GM19452 (cell line): ENCODE measurements around the gene PCBP3.
"Not testable (repeated sequence)": the region's sequence is repeated elsewhere in the genome, so short reads cannot be mapped to it uniquely, and the experiment has no call there.

Experiments
- ATAC-seq: cut with Tn5 transposase; IDR thresholded peaks from one replicate; pipeline ENCODE4 v1.9.1; 2021; ENCODE audit not compliant: unreplicated experiment

PCBP3 gene

DNA sequence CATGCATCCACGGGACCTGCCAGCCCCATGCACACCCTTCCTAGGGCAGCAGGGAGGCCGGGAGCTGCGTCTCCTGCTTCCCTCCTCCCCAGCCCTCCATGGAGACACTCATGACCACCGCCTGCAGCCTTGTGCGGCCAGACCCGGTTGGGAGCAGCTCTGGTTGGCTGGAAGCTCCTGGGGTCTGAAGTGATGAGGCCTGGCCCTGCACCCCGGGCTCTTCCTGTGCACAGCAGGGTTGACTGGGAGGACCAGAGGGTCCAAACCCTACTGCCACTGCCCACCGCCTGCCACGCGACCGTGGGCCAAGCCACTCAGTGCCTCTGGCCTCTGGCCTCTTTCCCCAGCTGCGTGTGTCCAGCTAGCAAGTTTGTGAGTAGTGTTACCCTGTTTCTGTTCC lies 226.9 kb downstream of the PCBP3 start:
- no peak for ATAC-seq

DNA sequence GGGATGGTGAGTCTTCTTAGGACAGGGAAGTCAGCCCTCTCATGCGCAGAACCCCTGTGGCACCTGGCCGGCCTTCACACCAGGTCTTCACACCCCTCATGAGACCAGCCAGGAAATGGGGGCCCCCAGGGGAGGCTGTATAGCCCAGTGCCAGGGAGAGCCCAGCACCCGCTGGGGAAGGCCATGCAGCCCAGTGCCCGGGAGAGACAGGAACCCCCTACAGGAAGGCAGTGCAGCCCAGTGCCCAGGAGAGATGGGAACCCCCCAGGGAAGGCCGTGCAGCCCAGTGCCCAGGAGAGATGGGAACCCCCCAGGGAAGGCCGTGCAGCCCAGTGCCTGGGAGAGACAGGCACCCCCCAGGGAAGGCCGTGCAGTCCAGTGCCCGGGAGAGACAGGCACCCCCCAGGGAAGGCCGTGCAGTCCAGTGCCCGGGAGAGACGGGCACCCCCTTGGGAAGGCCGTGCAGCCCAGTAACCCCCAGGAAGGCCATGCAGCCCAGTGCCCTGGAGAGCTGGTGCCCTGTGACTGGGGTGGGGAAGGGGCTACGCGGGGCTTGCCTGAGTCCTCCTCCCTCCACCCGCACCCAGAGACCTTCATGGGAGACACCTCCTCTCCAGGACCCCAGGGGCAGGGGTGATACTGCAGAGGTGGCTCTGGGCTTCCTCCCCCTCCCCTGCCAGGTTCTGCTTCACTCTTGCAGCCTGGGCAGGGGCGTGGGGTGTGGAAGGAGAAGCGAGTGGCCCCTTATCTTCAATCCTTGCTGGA lies 227.5 kb downstream of the PCBP3 start:
- ATAC-seq = no peak

DNA sequence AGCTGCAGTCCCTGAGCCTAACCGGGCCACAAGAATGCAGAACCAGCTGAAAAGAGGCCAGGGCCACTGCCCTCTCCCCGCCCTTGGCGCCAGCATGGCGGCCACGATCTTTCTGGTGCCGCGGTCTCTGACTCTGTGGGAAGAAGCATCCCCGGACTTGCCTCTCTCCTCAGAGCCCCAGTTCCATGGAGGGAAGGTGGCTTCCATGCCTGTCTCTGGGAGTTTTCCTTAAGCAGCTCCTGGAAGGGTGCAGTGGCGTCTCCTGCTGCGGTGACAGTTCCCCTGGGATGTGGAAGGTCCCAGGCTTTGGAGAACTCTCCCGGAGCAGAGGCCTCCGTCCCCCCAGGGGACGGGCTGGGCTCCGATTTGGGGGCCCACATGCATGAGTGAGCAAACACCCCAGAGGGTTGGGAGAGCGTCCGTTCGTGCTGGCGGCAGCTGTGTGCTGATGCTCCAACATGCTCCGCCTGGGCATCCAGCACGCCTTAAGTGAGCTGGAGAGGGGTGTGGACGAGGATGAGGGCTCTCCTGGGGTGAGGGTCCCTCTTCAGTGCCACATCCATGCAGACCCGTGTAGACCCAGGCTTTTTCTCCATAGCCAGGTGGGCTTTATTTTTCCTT lies 228.2 kb downstream of the PCBP3 start:
- no peak for ATAC-seq

DNA sequence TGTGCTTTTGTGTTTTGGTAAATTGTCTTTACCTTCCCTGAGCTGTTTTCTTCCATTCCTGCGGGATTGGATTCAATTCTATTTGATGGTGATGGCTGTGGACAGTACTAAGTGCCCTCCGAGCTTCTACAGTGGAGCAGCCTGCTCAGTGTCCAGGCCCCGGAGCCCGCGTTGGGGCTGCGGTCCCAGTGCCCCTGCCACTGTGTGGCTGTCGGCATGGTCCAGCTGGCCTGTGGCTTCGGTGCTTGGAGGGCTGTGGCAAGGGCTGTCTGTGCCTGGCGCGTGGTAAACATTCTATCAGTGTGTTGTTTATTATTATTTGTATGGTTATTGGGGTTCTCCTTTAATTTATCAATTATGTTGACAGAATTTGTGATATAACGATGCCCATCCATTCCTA lies 228.9 kb downstream of the PCBP3 start:
- ATAC-seq = no peak

DNA sequence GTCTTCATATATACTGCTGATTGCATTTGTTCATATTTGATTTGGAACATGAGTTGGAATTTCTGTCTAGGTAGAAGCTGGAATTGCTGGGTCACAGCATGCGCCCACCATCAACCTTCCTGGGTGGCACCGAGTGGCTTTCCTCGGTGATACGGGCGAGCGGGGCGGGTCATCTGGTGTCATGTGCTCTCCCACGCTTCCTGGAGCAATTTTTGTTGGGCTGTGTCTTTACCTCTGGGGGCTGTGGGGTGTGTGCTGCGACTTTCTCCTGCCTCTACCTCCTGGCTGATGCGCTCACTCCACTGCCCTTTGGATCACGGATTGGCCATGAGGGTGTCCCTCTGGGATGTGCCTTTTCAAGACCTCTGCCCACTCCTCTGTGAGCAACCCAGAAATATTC lies 229.4 kb downstream of the PCBP3 start:
- ATAC-seq = no peak

DNA sequence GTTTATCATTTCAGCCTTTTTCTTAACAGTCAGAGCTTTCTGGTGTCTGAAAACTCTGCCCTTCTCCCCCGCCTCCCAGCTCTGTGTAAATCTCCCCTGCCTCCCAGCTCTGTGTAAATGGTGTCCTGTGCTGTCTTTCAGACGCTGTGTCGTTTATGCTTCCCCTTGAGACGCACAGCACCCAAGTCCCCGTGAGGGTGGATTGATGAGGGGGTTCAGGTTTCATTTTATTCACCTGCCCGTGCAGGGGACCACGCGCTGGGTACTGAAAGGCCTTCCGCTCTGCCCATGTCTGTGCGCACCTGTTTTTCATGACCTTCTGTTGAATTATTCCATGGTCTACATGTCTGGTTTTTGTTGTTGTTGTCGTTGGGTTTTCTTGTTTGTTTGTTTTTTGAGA lies 229.9 kb downstream of the PCBP3 start:
- no peak for ATAC-seq

DNA sequence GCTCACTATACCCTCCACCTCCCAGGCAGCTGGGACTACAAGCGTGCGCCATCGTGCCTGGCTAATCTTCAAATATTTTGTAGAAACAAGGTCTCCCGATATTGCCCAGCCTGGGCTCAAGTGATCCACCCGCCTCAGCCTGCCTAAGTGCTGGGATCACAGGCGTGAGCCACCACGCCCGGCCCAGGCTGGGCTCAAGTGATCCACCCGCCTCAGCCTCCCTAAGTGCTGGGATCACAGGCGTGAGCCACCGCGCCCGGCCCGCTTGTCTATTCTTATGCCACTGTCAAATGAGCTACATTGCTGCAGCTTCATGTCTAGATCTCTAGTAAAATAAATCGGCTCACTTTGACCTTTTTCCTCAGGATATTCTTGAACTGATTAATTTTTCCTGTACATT lies 230.3 kb downstream of the PCBP3 start:
- no peak for ATAC-seq

DNA sequence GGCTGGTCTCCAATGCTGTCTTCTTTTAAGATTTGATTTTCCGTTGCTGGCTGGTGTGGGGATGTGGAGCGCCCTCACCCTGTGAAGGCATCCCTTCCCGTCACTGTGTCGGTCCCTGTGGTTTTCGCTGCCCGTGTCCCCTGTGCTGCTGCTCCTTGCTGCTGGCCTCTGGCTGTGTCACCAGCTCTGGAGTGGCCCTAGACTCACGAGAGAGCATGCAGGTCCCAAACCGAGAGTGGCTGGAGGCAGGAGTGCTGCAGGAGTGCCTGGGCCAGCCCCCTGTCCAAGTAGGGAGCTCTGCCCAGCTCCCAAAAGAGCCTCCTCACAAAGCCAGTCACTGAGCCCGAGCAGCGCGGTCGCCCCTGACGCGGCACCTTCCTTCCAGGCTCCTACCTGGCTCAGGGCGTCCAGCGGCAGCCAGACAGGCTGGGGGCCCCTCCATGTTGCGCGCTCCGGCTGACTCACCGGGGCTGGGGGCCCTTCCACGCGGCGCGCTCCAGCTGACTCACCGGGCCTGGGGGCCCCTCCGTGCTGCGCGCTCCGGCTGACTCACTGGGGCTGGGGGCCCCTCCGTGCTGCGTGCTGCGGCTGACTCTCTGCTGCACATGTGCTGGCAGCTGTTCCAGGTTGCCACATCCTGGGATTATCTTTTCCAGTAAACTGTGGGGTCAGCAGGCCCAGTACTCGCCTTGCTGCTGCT lies 231.3 kb downstream of the PCBP3 start:
- ATAC-seq = no peak

DNA sequence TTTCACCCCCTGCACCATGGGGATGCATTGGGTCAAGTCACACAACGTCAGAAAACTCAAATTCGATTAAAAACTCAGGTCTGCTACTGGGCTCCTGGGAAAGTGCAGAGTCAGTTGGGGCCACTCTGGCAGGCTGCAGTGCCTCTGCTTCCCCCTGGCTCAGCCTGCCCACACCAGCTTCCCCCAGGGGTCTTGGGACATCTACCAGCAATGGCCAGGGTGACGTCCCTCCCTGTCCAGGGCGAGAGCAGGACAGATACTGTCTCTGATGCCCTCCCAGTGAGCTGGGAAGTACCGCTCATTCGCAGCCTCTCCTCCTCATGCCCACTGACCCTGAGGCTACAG lies 231.9 kb downstream of the PCBP3 start:
- ATAC-seq = no peak

DNA sequence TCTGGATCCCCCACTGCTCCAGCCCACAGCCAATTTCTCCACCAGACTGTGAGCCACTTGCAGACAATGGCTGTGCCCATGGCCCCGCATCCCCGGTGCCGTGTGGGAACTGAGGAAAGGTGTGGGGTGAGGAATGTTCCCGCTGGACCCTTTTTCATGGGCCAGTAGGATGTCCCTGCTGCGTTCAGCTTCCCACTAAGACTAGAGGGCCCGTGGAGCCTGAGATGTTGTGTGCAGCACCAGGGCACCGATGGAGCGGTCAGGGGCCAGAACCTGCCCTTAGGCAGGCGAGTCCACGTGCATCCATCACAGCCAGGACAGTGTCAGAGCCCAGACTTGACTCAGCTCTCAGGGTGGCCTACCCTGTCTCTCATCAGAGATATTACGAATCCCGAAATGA lies 232.4 kb downstream of the PCBP3 start:
- no peak for ATAC-seq

DNA sequence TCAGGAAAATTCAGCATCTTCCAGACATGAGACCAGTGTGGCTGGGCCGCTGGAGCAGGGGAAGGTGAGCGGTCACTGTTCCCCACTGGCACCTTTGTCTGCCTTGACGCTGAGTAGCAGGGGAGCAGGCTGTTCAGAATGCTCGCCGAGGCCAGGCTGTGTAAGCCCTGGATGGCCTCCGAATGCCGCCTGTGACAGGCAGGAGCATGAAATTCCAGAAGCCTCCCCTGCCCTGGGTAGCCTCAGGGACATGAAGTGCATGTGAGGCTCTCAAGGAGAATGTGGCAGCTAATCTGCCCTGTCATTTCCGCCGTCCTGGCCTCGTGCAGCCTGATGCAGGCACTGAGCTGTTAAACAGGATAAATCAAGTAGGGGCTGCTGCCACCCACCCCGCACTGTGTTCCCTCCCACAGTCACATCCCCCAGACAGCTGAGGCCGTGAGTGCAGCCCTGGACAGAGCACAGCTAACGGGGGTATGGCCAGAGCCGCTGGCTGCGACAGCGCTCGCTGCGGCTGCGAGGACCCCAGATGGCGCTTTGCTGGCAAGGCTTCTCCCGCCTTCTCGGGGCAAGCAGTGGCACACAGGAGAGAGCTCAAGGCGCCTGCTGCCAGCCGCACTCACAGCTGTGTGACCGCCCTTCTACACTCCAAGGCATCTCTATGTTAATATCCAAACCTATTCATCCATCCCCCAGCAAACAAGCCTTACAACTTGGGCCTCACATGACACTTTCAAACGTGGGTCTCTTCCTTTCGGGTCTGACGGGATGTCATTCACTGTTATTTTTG lies 233.1 kb downstream of the PCBP3 start:
- no peak for ATAC-seq

DNA sequence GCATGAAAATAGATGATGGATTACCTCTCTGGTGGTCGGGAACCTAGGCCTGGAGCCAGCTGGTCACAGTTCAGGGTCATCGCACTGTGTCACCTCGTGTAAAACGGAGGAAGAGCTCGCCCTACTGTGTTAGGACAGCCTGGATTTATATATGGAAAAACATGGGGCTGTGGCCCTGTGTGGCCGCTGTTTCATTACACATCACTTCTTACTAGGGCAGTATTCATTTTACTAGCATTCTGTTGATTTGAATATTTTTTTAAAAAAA lies 233.6 kb downstream of the PCBP3 start:
- ATAC-seq = no peak

DNA sequence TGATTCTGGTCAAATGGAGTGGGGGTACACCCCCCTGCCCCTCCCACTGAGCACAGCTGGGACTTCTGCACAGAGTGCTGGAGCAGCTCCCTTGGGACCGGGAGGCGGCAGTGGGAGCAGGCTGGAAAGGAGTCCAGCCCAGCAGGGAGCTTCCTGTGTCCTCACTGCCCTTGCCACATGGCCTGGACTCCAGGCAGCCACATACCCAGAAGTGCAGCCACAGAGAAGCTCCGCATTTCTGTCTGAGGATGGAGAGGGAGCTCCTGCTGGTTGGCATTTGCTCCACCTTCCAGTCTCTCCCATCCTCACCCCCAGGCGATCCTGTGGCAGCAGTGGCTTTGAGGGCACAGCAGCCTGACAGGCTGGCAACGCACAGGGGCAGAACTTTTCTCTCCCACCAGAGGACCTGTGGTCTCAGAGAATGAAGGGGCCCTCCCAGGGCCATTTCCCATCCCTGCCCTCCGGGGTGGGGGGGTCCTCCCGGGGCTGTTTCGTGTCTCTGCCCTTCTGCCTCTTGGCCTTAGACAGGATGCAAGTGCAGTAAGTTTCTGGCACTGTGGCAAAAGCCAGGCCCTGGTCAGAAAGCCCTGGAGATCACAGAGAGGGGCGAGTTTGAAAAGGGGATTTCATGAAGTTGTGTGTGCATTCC lies 234.4 kb downstream of the PCBP3 start:
- ATAC-seq = no peak

DNA sequence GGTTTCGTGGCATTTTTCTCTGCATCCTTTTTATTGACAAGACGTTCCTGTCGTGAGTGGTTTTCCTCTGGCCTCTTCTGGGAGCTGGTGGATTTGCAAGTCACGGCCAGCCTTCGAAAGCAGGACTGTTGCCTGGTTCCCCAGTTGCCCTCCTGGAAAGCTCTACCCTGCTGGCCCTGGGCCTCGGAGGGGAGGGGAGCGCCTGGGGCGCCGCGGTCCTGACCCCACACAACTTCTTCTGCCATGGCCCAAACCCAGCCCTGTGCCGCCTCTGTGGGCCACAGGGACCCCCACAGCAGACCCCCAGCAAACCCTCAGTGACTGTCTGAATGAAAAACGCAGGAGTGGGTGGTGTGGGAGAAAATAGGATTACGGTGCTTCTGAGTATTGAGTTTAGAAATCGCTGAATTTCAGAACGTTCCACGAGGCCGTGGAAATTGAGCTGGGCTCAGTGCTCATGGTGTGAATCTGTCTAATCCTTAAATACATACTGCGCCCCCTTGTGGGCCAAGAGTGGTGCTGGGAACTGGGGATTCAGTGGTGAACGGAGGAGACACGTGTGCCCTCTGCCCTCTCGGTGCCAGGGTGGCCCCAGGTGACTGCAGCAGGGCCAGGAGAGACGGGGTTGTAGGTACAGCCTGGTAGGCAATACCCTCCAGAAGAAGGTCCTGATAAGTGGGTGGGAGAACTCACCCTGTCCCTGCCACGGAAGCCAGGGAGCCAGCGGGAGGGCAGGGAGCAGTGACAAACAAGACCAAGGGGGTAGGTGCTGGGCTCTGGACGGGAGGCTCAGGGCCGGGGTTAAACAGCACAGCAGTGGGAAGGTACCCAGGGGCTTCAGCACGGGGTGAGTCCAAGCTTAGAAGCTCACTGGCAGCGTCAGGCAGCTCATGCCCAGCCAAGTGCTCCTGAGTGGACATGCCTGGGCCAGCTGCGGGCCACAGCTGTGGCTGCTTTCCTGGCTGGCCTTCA lies 236.9 kb downstream of the PCBP3 start:
- no peak for ATAC-seq

DNA sequence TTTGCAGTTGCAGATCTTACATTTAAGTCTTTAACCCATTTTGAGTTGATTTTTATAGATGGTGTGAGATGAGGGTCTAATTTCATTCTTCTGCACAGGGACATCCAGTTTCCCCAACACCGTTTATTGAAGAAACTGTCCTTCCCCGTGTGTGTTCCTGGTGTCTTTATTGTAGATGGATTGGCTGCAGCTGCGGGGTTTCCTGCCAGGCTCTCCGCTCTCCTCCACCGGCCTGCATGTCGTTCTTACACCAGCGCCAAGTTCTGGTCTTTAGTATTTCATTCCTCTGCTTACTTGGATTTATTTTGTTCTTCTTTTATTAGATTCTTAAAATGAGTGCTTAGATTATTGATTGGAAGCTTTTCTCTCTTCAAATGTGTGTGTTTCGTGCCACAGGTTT lies 239.1 kb downstream of the PCBP3 start:
- ATAC-seq = no peak

DNA sequence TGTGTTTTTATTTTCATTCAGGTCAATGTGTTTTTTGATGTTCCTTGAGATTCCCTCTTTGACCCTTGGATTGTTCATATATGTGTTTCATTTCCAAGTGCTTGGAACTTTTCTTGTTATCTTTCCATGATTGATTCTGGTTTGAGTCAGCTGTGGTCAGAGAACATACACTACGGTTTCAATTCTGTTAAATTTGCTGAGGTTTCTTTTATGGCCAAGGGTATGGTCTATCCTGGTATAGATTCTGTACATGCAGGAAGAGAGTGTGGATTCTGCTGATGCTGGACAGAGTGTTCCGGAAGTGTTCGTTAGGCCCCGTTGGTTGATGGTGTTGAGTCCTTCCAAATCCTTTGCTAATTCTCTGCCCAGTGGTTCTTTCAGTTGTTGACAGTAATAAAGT lies 239.6 kb downstream of the PCBP3 start:
- ATAC-seq = no peak

DNA sequence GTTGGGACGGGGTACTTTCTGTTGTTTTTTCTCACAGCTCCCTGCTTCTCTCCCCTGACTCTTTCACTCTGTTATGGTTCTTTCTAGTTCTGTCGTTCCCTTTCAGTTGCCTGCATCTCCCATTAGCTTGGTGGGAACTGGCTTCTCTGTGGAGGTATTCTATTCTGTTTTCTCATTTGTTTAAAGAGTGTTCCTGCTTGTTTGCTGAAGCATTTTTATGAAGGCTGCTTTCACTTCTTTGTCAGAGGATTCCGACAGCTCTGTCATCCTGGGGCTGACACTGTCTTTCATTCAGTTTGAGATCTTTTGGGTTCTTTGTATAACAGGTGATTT lies 242.0 kb downstream of the PCBP3 start:
- ATAC-seq = no peak

DNA sequence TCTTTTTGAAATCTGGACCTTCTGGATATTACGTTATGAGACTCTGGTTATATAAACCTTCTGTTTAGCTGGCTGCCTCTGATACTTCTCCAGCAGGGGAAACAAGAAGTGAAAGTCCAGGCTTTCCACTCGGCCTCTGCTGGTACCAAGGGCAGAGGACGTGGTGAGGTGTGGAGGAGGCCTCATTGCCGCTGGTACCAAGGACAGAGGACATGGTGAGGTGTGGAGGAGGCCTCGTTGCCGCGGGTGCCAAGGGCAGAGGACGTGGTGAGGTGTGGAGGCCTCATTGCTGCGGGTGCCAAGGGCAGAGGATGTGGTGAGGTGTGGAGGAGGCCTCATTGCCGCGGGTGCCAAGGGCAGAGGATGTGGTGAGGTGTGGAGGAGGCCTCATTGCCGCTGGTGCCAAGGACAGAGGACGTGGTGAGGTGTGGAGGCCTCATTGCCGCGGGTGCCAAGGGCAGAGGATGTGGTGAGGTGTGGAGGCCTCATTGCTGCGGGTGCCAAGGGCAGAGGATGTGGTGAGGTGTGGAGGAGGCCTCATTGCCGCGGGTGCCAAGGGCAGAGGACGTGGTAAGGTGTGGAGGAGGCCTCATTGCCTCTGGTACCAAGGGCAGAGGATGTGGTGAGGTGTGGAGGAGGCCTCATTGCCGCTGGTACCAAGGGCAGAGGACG lies 242.5 kb downstream of the PCBP3 start:
- not testable (repeated sequence) for ATAC-seq

DNA sequence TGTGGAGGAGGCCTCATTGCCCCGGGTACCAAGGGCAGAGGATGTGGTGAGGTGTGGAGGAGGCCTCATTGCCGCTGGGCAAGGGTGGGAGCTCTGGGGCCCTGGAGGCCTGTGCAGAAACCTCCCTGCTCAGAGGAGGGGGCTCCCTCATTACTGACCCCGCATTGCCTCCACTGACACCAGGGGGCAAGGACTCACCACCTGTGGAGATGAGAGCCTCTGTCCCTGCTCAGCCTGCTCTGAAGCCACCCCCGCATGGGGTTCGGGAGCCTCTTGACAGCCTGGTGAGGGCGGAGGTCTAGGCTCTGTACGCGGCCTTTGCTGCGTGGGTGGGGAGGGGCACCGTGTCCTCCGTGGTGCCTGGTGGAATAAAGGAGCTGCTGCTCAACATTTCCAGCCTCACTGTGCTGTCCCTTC lies 243.1 kb downstream of the PCBP3 start:
- no peak for ATAC-seq

DNA sequence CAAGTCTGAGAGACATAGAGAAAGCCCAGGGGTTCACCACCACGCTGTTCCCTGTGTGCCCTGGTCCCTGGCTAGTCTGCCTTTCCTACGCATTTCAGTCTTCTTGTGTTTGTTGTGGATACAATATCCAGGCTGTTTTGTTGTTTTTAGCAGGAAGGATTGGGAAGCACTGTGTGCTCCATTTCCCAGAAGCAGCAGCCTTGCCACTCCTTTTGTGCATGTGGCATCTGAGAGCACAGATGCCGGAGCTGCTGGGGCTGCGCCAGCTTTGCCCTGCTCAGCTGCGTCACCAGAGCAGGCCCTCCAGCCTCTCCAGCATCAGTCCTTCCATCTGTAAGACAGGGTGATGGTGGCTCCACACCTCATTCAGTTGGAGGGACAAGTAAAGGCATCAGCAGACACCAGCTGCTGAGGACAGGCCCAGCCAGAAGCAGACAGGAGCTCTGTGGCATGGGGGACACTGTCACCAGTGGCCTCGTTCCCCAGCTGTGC lies 243.6 kb downstream of the PCBP3 start:
- ATAC-seq = no peak
